Posterior cingulate gyrus (tissue), 11 donors: ENCODE data around the gene ANKRD24.
"Not testable (repeated sequence)": the region's sequence is repeated elsewhere in the genome, so short reads cannot be mapped to it uniquely, and the experiment has no call there.

Experiments used
- DNase-seq, 10 donors: peaks; one replicate each; pipeline versions ENCODE4 v3.0.0 to v3.0.0-alpha.2; 2020 to 2021; ENCODE audit warnings: mixed read lengths in 3 of 10
- intact Hi-C: fragments of 100-400 bp; cut with DNase I; formaldehyde crosslinking; loops from one replicate; pipeline ENCODE4 v1.15.1; 2023

Gene ANKRD24

GRCh38 chr19:4172861-4173473, 9.5 kb upstream of the ANKRD24 start:
- DNase-seq, result peak in 5 of 10 donors; percentile 32 to 85 (median 79)

DNA sequence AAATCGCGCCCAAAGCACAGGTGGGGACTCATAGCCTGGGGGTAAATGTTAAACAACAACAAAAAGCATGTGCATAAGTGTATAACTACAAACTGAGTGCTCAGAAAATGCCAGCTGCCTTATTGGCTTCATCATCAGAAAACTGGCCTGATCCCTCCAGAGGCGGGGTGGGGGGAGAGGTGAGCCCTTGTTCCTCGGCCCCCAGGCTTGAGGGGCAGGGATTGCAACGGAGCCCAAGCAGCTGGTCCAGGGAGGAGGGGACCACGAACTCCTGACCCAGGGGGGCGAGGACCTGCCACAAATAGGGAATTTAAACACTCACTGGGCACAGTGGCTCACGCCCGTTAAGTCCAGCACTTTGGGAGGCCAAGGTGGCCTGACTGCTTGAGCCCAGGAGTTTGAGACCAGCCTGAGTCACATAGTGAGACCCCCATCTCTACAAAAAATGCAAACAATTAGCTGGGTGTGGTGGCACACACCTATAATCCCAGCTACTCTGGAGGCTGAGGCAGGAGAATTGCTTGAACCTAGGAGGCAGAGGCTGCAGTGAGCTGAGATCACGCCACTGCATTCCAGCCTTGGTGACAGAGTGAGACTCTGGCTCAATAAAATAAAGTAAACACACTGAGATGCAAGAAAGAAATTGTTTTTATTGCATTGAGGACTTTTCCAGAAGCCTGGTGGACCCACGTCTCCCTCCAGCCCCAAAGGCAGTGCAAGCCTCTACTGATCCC, 8.8 kb upstream of the ANKRD24 start:
- DNase-seq, result no peak
- intact Hi-C loops, result no loop called here

More at GRCh38 chr19:4172861-4173473, 9.5 kb upstream of the ANKRD24 start:
- intact Hi-C loops, result no loop called here

GRCh38 chr19:4174213-4174894, 8.1 kb upstream of the ANKRD24 start:
- intact Hi-C loops, result no loop called here
- no peak for DNase-seq

- DNase-seq, result no peak
- intact Hi-C loops, result no loop called here
Observed at GRCh38 chr19:4174895-4175668, 7.4 kb upstream of the ANKRD24 start.

DNA sequence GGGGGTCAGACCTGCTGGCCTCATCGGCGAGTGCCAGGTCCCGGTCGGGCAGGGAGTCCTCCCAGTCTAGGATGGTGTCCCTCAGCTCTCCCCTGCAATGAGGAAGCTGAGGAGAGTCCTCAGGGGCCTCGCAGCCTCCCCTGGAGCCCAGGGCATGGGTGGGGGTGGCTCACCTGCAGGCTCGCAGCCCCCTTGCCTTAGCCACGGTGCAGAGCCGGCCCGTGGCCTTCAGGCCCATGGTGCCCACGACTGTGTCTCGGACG, 6.9 kb upstream of the ANKRD24 start:
- intact Hi-C loops, result no loop called here

DNA sequence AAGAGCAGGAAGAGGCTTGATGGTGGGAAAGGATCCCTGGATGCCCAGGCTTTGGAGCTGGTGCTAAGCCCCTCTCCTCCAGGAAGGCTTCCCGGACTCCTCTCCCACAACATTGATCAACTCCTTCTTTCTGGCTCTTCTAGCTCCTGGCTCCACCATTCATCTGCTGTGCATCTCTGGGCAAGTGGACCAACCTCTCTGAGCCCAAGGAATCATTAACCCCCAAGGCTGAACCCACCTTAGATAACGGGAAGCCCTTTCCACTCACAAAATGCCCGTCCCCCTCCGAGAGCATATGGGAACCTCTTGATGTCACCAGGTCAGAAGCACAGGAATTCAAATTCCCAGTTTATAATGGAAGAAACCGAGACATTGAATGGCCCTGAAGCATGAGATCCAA, 5.3 kb upstream of the ANKRD24 start:
- intact Hi-C loops, result no loop called here
- no peak for DNase-seq

More for the DNA sequence above, 6.9 kb upstream of the ANKRD24 start:
- no peak for DNase-seq

- DNase-seq, result peak in 1 of 10 donors; percentile 83
- intact Hi-C loops, result no loop called here
Observed at GRCh38 chr19:4178990-4179389, 3.5 kb upstream of the ANKRD24 start.

- DNase-seq, result no peak
- intact Hi-C loops, result loop anchor here (5.0 to 10.0 kb wide), 2 partner anchors 56 to 479 kb away; partner anchors contain the start of genes MAP2K2 and PIP5K1C
Observed at GRCh38 chr19:4181053-4181508, 1.4 kb upstream of the ANKRD24 start.

GRCh38 chr19:4183967-4184717, 1.7 kb downstream of the ANKRD24 start:
- peak in 9 of 10 donors; percentile 13 to 95 (median 67) for DNase-seq
- intact Hi-C loops, result loop anchor here (2.0 to 10.0 kb wide), 3 partner anchors 59 to 482 kb away; partner anchors contain the start of genes MAP2K2 and PIP5K1C

- intact Hi-C loops, result loop anchor here (5.0 to 10.0 kb wide), 2 partner anchors 60 to 483 kb away; partner anchors contain the start of genes MAP2K2 and PIP5K1C
- no peak for DNase-seq
Observed at GRCh38 chr19:4184718-4185352, 2.3 kb downstream of the ANKRD24 start.

- intact Hi-C loops, result loop anchor here (10.0 kb wide), 1 partner anchor 61 kb away; the partner anchor contains the start of gene MAP2K2
- no peak for DNase-seq
Observed at GRCh38 chr19:4185413-4186086, 3.1 kb downstream of the ANKRD24 start.

DNA sequence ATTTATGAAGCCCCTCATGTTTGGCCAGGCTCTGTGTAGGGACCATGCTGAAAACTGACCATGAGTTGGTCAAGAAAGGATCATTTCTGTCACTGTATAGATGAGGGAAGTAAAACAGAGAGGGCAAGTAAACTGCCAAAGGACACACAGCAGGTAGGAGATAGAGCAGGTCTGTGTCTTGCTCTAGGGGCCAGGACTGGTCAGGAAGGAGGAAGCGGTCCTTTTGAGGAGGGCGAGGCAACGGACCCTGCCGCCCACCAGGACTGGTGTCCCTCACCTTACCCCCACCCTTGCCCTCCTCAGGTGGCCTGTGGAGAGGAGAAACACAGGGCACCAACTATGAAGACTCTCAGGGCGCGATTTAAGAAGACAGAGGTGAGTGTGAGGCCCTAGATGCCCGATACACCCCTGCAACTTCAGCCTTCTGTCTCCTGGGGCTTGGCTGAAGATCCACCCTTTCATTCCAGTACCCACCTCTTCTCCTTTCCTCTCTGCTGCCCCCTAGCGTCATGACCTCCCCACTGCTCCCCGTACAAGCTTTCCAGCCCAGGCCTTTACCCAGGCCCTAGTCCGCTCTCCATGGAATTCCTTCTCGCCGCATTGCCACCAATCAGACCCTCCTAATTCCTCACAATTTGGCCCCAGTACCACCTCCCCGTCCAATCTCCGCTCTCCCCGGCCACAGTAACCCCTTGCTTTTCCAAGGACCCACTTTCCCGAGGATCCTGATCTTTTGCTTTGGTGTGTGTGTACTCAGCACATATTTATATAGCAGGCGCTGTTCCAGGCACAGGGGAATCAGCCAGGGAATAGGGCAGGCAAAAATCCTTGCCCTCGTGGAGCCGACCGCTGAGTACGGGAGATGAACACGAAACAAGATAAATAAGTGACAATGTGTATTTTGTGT, 3.9 kb downstream of the ANKRD24 start:
- intact Hi-C loops, result loop anchor here (10.0 kb wide), 1 partner anchor 62 kb away; the partner anchor contains the start of gene MAP2K2
- DNase-seq, result peak; percentile 46 to 95 (median 74)

DNA sequence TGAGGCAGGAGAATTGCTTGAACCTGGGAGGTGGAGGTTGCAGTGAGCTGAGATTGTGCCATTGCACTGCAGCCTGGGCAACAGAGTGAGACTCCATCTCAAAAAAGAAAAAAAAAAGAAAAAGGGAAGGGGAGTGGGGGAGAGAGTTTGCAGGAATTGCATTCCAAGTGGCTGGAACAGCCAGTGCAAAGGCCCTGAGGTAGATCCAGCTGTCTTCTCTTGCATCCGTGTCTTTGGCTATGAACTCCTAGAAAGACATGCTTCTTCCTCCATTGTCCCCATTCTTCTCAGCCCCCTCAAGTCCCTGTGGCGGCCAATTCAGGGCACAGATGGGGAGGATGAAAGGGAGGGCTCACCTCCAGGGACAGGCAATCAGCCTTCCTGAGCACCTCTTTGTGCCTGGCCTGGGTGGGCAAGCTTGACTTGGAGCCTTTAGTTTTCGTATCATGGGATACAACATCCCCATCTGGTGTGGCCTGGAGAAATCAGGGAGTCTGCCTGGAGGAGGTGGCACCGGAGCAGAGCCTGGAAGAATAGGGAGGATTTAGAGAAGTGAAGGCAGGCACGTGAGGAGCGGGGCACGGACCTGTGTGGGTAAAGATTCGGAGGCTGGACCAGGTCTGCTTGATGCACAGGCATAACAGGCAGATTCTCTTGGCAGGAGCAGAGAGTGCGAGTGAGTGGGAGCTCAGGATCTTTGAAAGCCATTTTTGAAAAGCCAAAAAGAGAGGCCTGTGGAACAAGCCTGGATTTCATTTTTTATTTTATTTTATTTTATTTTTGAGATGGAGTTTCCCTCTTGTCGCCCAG, 5.0 kb downstream of the ANKRD24 start:
- intact Hi-C loops, result loop anchor here (10.0 kb wide), 1 partner anchor 63 kb away; the partner anchor contains the start of gene MAP2K2
- peak in 2 of 10 donors; percentile 49 to 87 for DNase-seq

- intact Hi-C loops, result loop anchor here (10.0 kb wide), 1 partner anchor 65 kb away; the partner anchor contains the start of gene MAP2K2
- DNase-seq, result no peak
Observed at GRCh38 chr19:4189641-4190040, 7.2 kb downstream of the ANKRD24 start.

GRCh38 chr19:4192537-4192936, 10.0 kb downstream of the ANKRD24 start:
- intact Hi-C loops, DNase-seq: not testable (repeated sequence)

DNA sequence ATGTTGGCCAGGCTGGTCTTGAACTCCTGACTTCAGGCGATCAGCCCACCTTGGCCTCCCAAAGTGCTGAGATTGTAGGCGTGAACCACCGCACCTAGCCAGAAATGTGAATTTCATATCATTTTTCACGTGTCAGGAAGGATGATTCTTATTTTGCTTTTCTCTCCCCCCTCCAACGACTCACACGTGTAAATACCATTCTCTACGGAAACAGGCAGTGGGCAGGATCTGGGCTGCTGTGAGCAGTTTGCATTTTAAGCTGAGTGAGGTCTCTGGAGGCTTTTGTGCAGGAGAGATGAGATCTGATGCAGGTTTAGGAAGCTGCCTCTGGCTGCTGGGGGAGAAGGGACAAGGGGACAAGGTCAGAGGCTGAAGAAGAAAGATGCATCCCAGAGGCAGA, 11.9 kb downstream of the ANKRD24 start:
- DNase-seq, result no peak
- intact Hi-C loops, result no loop called here

DNA sequence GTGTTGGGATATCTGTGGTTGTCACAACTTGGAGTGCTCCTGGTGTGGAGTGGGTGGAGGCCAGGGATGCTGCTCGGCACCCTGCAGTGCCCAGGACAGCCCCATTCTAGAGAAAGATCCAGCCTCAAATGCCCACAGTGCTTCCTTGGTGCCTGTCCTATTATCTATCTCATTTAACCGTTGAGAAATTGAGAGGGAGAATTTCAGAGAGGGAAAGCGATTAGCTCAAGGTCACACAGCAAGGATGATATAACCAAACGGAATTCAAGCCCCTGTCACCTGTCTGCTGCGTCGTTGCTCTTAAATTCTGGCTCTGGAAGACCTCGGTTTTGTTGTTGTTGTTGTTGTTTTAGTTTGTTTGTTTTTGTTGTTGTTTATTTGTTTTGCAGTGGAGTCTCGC, 13.5 kb downstream of the ANKRD24 start:
- intact Hi-C loops, result no loop called here
- no peak for DNase-seq
